NCI-H526 treated with DMSO at 0.1 percent for 48 hours (cell line): ENCODE data around the gene SET.

Experiments
- DNase-seq: peaks from one replicate; lab custom pipeline; 2025; lab: John Stamatoyannopoulos, UW

The SET gene

DNA sequence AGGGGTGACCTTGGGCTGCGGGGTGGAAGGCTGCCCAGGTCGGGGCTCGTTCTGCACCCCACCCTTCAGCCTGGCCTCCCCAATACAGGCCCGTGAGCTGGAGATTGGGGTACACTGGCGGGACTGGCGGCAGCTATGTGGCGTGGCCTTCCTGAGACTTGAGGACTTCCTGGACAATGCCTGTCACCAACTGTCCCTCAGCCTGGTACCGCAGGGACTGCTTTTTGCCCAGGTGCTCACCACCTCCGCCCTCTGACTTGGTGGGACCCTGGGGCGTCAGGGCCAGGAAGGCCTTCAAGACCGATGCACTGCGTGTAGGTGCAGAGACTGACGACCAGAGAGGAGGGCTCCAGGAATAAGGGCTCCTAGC is 24.4 kb downstream of the SET start:
- no peak for DNase-seq

DNA sequence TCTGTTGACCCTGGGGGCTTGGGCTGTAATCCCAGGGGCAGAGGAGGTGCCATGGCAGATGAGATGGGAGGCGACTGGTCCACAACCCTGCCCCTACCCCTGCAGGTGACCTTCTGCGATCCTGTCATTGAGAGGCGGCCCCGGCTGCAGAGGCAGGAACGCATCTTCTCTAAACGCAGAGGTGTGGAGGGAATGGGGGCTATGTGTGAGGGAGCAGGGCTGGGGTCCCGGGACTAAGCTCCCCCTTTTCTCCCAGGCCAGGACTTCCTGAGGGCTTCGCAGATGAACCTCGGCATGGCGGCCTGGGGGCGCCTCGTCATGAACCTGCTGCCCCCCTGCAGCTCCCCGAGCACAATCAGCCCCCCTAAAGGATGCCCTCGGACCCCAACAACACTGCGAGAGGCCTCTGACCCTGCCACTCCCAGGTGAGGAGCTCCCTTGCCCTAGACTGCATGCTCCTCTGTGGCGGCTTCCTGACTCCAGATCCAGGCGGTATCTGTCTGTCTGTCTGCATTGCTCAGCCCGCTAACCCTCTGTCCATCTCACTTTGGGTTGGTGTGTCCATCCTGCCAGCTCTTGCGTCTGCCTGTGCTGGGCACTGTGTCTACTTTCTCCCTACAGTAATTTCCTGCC is 25.0 kb downstream of the SET start:
- no peak for DNase-seq

DNA sequence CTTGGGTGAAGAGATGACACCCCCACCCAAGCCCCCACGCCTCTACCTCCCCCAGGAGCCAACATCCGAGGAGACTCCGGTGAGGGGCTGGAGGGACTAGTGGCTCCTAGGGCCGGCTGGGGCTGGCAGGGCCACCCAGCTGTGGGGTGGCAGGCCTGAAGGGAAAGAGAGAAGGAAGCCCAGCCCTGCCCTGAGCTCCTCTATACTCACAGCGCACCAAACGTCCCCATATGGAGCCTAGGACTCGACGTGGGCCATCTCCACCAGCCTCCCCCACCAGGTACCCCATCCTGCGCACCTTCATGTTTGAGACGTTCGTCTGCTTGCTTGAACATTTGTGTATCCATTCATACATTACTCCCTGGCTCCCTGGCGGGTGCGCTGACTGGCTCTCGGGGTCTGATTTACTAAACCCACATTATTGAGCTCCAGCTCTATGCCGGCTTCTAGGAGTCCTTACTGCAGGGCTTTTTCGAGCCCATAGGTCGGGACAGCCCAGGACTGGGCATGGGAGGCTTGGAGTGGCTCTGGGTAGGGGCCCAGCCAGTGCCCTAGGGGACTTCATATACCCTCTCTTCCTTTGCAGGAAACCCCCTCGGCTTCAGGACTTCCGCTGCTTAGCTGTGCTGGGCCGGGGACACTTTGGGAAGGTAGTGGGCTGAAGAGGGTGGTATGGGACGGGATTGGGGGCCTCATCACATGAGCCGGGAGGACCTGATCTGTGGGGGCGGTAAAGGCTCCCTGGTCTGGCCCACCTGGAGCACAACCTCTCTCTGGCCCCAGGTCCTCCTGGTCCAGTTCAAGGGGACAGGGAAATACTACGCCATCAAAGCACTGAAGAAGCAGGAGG is 25.8 kb downstream of the SET start:
- DNase-seq: no peak

DNA sequence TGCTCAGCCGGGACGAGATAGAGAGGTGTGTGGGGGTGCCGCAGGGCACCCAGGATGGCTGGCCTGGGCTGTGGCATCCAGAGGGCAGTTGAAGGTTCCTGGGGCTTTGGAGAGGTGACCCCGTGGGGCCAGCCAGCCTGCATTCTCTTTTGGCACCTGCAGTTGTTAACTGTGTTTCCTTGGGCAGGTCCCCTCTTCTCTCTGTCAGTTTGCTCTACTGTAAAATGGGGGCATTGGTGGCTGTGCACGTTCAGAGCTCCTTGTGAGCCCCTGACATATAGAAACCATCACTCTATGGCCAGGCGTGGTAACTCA is 26.4 kb downstream of the SET start:
- DNase-seq: no peak

DNA sequence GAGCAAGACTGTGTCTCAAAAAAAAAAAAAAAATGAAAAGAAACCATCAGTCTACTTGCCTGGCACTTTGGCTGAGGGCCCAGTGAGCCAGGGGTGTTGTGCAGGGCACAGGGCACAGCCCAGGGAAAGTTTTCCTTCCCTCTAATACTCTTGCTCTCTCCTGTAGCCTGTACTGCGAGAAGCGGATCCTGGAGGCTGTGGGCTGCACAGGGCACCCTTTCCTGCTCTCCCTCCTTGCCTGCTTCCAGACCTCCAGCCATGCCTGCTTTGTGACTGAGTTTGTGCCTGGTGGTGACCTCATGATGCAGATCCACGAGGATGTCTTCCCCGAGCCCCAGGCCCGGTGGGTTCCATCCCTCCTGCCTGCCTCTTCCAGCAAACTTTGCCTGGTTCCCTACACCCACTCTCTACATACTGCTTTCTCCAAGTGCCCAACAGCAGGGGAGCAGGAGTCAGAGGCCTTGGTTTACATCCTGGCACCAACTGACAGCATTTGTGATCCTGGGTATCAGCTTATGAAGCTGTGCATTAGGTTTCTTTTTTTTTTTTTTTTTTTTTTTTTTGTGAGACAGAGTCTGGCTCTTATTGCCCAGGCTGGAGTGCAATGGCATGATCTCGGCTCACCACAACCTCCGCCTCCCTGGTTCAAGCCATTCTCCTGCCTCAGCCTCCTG is 27.7 kb downstream of the SET start:
- DNase-seq: no peak

DNA sequence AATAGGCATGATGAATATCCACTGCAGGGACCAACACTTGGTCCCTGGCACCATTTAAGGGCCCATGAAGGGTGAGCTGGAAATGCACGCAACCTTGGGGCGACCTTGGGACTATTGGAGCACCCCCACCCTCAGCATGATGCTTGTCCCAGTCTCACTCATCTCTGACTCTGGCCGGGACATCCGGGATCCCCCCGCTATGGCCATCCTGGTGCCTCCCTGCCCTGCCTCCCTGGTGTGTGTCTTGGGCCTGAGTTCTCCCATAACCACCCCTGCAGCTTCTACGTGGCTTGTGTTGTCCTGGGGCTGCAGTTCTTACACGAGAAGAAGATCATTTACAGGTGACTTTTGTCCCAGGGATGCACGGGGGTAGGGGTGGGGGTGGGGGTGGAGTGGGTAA is 29.0 kb downstream of the SET start:
- no peak for DNase-seq

DNA sequence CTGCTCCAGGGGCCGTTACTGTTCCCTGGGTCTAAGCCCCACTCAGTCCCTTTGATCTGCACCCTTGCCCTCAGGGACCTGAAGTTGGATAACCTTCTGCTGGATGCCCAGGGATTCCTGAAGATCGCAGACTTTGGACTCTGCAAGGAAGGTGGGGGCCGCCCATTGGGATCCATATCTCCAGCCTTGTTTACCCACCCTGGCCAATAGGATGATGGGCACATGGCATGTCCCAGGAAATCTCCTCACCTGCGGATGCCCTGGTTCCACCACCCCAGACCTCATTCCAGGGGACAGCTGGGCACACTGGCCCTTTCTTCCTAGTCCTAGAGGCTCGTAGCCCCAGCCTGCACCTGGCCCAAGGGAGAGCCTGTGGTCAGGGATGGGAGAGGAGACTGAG is 29.5 kb downstream of the SET start:
- no peak for DNase-seq

DNA sequence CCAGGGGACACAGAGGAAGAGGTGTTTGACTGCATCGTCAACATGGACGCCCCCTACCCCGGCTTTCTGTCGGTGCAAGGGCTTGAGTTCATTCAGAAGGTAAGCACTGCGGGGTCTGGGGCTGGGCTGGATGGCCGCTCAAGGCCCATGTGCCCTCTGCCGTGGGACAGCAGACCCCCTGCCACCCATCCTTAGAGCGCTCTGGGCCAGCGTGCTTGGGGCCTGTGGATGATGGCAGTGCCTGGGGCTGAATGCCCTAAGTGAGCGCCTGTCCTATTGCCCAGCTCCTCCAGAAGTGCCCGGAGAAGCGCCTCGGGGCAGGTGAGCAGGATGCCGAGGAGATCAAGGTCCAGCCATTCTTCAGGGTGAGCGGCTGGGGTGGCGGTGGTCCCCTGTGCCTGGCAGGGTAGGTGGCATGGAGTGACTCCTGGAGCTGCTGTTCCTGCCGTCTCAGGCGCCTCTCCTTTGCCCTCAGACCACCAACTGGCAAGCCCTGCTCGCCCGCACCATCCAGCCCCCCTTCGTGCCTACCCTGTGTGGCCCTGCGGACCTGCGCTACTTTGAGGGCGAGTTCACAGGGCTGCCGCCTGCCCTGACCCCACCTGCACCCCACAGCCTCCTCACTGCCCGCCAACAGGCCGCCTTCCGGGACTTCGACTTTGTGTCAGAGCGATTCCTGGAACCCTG is 31.0 kb downstream of the SET start:
- no peak for DNase-seq

DNA sequence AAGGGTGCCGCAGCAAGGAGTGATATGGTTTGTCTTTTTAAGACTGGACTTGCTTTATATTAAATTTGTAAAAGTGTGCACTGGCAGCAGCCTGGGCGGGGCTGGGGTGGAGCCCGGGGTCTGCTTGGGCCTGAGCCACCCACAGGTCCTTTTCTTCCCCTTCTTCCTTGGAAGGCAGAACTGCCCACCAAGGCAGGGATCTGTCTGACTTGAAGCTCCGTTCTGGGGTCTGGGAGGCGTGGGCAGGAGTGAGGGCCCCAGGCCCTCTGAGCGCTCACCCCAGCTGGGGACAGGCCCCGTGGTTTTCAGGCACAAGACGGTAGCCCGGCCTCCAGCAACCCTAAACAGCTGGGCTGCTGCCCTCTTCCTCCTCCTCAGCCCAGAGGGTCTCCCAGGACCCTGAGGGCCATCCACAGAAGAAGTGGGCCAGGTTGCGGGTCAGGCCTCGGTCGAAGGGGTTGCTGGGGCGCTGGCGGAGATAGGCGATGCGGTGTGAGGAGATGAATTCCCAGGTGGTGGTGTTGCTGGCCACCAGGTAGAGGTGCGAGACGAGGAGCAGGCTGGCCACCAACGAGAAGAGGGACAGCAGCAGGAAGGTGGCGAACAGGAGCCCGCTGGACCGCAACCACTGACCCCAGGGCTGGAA is 31.9 kb downstream of the SET start:
- no peak for DNase-seq

DNA sequence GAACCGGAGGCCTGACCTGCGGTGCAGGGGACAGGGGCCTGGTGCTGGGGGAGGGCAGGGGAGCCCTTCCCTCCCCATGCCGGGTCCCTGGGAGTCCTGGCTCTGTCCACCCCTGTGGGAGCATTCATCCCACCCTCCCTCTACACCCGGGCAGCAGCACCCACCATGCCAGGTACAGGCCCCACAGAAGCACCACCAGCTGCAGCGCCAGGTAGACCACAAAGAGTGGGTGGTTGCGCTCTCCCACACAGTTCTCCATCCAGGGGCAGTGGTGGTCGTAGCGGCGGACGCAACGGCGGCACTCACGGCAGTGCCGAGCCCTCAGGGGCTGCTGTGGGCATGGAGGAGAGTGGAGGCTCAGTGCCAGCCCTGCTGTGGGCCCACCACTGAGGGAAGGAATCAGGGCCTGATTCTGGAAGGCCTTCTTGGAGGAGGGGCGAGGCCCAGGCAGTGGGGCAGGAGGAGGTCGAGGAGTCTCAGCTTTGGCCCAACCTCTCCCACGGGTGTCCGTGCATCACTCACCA is 32.5 kb downstream of the SET start:
- DNase-seq: no peak

DNA sequence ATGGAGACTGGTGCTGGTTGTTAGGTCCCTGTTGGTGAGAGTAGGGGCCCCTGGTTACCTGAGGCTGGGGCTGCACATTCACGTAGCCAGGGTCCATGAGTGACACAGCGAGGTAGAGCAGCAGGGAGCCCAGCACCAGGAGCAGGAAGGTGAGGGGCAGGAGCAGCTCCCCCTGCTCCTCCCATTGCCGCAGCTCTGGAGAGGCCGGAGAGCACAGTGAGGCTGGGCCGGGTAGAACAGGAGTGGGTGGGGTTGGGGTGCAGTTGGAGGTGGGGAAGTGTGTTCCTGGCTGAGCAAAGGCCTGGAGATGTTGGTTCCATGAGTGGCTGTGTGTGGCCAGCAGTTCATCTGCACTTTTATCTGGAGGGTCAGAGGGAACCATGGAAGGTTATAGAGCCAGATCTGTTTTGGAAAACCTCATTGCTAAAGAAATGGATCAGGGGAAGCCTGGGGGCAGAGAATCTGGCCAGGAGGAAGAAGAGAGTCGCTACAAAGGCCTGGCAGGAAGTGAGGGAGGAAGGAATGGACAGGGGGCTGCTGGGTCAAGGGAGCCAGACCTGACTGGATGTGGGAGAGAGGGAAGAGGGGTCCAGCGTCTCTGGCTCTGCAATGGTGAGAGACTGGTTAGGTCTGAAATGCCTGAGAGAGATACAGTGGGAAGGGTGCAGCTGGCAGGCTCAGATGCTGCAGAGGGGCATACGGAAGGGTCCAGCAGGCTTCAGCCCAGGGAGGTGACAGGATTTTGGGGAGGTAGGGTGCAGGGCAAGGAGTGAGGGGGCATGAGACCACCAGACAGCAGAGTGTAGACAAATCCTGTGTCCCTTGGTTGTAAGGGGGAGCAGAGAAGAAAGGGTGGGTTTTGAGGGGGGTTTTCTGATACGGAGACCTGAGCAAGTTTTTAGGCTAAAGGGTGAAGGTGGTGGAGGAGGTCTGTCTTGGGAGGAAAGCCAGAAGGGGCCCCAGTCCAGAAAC is 33.6 kb downstream of the SET start:
- DNase-seq: no peak

DNA sequence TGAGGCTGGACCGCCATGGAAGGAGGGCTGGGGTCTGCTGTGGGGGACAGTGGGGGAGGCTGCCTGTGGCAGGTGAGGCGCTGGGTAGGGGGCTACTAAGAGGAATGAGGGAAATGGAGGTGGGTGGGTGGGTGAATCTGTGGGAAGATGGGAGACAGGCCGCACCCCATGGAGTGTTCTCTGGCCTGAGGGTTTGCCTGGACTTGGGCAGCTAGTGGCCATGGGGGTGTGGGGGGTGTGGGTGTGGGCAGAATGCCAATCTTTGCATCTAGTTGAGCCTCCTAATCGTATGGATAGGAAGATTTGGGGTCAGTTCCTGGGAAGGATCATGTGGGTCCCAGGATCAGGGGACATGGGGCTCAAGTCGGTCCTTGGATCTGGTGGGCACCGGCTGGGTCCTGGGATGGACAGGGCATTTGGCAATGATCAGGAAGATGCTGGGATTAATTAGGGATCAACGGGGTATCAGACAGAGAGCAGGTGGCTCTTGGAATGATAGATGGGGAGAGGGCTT is 34.4 kb downstream of the SET start:
- no peak for DNase-seq

DNA sequence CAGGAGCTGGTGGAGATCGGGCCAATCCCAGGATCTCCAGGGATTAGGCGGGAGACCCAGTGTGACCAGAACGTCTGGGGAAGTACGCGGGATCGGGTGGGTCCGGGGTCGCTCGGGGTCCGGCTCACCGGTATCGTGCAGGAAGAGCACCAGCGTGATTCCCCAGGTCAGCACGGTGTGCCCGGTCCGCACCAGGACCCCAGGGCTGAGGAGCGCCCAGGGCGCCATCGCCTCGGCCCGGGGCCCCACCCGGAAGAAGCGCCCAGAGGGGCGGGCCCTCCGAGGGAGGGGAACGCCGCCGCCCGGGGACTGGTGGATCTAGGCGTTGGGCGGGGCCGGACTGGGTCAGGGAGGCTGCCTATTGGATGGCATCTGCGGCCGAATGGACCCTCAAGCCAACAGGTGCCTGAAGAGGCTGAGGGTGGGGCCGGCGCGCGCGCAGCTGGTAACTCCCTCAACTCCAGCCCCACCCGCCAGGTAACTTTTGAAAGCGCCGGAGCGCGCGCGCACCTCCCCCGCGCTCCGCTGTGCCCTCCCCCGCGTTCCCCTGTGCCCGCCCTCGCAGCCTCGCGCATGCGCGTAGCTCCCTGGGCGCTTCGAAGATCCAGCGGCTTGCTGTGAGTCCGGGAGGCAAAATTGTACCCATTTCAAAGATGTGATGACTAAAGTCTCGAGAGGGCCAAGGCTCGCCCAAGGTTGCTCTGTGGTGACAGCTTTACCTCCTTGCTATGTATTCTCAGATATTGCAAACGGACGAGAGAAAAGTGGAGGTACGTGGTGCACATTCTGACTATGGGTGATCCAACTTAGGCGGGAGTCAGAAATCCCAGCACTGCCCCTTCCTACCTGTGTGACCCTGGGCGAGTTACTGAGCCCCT is 35.1 kb downstream of the SET start, which contains the start of gene ZDHHC12:
Gene ZDHHC12 (minus strand): TSS at position 262 of the 878 bp plus-strand sequence. CDS start 34 bp downstream, at position 228.
- DNase-seq: peak; percentile 93

DNA sequence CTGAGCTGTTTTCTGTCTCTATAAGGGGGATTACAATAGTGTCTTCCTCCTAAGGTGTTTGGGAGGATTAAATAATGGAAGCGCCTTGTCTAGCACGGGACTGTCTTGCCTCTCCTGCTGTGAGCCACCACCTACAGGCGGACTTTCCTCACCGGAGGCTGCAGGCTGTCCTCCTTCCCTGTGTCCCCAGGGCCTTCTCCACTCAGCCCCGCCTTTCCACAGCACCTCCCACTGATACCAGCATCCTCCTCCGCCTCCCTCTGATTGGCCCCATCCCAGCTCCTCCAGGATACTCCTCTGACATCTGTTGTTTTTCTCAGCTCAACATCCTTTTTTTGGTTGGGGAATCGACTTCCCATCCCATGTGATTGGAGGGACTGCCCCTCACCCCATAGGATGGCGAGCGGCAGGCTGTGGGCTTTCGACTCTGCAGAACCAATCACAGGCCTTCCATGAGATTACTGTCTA is 35.8 kb downstream of the SET start:
- peak; percentile 2 for DNase-seq

DNA sequence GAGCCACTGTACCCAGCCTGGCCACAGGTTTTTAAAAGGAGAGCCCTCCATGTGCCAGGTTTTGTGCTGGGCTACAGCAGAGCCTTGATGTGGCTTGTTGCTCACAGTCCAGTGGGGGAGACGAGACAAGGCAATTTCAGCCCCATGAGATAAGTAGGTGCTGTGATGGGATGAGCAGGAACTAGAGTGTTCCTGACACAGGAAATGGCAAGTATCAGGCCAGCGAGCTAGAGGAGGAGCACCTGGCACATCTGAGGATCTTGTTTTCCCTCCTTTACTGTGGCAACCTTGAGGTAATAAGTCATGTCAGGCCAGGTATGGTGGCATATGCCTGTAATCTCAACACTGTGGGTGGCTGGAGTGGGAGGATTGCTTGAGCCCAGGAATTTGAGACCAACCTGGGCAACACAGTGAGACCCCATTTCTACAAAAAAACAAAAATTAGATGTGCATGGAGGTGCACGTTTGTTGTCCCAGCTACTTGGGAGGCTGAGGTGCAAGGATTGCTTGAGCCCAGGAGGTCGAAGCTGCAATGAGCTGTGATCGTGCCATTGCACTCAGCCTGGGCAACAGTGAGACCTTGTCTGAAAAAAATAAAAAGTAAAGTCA is 38.7 kb downstream of the SET start:
- DNase-seq: no peak

DNA sequence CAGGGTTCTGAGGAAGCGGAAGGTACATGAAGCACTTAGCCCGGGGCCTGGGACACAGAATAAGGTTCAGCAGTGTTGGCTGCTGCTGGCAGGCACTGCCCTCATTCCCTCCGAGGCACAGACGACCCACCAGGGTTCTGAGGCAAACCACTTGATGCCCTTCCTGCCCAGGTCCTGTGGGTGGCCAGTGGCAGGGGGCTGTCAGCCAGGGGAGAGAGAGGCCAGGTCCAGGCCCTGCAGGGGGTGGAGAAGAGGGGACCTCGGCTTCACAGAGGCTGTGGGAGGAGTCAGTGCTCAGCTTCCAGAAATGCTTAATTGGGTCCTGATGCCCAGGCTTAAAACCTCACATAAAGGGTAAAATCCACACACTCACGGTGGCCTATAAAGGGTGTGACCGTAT is 39.3 kb downstream of the SET start:
- DNase-seq: no peak

DNA sequence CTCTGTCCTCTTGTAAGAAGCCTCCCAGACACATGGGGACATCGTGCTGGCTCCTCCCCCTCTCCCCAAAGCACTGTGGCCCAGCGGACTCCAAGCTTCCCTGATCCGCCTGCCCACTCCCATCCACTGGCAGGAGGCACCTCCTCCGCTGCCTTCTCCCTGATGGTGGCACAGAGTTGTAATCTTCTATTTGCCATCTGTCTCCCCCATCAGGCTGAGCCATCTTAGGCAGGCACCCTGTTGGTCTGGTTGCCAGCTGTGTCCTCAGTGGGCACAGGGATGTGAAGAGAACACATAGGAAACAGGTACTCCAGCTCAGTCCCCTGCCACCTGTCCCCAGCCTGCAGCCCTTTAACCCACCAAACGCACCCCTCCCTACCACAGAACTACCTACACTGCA is 40.3 kb downstream of the SET start:
- no peak for DNase-seq

DNA sequence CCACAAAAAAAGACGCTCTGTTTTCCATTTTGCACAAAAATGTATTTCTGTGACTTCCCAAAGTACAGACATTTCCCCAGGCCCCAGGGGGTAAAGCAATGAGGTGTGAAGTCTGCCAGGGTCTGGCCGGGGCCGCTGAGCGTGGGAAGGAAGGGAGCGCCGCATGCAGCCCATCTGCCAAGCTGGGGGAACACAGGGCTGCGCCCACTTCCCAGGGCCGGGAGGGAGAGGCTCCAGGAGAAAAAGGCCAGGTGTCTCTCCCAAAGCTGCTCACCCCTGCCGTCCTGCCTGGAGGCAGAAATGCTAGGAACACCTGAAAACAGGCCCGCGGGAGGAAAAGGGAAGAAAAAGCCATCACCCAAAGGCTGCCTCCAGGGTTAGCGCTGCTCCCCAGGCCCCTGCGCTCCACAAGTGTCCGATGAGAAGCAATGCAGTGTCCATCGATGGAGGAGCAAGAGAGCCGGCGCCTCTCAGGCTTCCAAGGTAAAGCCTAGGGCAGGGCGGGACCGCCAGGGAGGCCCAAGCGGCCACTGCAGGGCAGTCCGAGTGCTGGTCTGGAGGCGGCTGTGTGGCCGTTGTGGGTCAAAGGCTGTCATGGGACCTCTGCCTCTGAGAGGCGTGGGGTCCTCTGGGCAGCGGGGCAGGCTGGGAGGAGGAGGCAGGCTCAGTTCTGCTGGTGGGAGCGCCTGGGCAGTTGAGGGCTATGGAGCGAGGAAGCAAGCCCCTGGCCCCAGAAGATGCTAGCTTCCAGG is 40.9 kb downstream of the SET start:
- DNase-seq: no peak
